Omental fat pad (tissue), 4 donors: ENCODE results near the gene CFTR. TPM values are rescaled to one million over a fixed set of nuclear protein-coding genes. Genes with fewer than 3 reads are reported as not detected.
"Not testable (repeated sequence)": the region's sequence is repeated elsewhere in the genome, so short reads cannot be mapped to it uniquely, and the experiment has no call there.

Source experiments
- ATAC-seq: fragments of 150-250 bp; one replicate; pipeline ENCODE4 v1.9.1; 2016; ENCODE audit warnings: mild to moderate bottlenecking, moderate library complexity; ENCODE audit not compliant: low FRiP score
- DNase-seq: peaks from one replicate; pipeline ENCODE4 v3.0.0-alpha.2; 2019; ENCODE audit warnings: low spot score
- CTCF ChIP-seq, 3 donors: fragments of 450-650 bp; IDR thresholded peaks; one replicate each; pipeline ENCODE4 v1.5.1; 2016 to 2017; ENCODE audit warnings: antibody characterized with exemption in 3 of 3, mild to moderate bottlenecking in 3 of 3, moderate library complexity in 2 of 3
- total RNA-seq, 4 donors: library from RNA; depleted of rRNA; stranded (reverse); fragments of >200 nt; gene quantifications; one replicate each; pipeline ENCODE4 v1.1.0, GENCODE V29; 2016

The CFTR gene
- total RNA-seq, 4 donors from 2014 or later = 0.32 to 7.1 (median 1.3) TPM

GRCh38 chr7:117704063-117704462, 224.2 kb downstream of the CFTR start:
- ATAC-seq (no peak), DNase-seq (no peak)
- TF ChIP-seq CTCF (IDR thresholded peaks at IDR 0.05) = no peak

GRCh38 chr7:117705630-117706029, 225.8 kb downstream of the CFTR start:
- ATAC-seq = no peak
- DNase-seq = no peak
- TF ChIP-seq CTCF (IDR thresholded peaks at IDR 0.05) = no peak

- ATAC-seq (no peak), DNase-seq (no peak)
- no peak for TF ChIP-seq CTCF (IDR thresholded peaks at IDR 0.05)
Measured at GRCh38 chr7:117706210-117706609, 226.4 kb downstream of the CFTR start.

GRCh38 chr7:117707080-117707479, 227.3 kb downstream of the CFTR start:
- DNase-seq (no peak), ATAC-seq (no peak)
- no peak for TF ChIP-seq CTCF (IDR thresholded peaks at IDR 0.05)

- DNase-seq, ATAC-seq: not testable (repeated sequence)
Measured at GRCh38 chr7:117708173-117708572, 228.3 kb downstream of the CFTR start.

GRCh38 chr7:117711556-117711955, 231.7 kb downstream of the CFTR start:
- no peak for TF ChIP-seq CTCF (IDR thresholded peaks at IDR 0.05)
- no peak for DNase-seq
- no peak for ATAC-seq

- ATAC-seq (peak; percentile 66), DNase-seq (no peak)
- TF ChIP-seq CTCF (IDR thresholded peaks at IDR 0.05) = no peak
Measured at GRCh38 chr7:117715784-117716445, 236.1 kb downstream of the CFTR start.
